Panc1 (cell line): ENCODE results near the gene TEX22.

Experiments used
- POLR2AphosphoS5 ChIP-seq: IDR thresholded peaks from 2 replicates; pipeline ENCODE4 v1.6.1; 2012; ENCODE audit warnings: mild to moderate bottlenecking, low read depth, low read length, moderate library complexity
- REST ChIP-seq, 2 experiments: IDR thresholded peaks; 2 replicates each; pipeline ENCODE4 v1.6.1; 2011 to 2012; ENCODE audit warnings: low read depth in 2 of 2, control low read depth in 1 of 2, low read length in 1 of 2, mild to moderate bottlenecking in 1 of 2, moderate library complexity in 1 of 2; ENCODE audit not compliant: insufficient read depth in 1 of 2
- SIN3A ChIP-seq: IDR thresholded peaks from 2 replicates; pipeline ENCODE4 v1.6.1; 2012; ENCODE audit warnings: low read depth, mild to moderate bottlenecking, low read length, moderate library complexity, borderline replicate concordance; ENCODE audit not compliant: insufficient read depth
- TF ChIP-seq, protein P1 (sequence below): fragments of 450-650 bp; IDR thresholded peaks from 2 replicates; pipeline ENCODE4 v1.5.1; 2017; ENCODE audit warnings: mild to moderate bottlenecking

DNA sequence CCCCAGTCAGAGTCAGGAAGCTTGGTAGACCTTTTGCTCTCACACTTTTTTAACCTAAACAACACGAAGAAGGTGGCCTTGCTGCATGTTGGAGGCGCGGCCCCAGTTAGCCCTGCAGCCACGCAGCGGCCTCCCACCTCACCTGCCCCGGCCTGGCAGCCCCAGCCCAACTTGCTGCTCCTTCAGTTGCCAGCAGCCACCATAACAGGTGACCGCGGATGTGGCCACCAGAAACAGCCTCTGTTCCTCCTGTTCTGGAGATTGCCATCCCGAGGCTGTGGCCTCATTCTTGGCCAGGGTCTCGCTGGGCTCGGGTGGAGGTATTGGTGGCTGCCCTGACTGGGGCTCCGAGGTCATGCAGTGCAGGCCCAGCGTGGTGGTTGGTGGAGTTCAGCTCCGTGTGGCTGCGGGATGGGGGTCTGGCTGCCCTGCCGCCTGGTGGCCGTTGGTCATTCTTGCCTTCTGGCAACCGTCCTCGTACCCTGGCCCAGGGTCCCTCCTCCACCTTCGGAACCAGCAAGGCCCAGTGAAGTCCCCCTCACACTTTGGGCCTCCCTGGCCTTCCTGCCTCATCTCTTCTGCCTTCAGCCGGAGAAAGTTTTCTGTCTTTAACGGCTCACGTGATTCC lies 20.7 kb upstream of the TEX22 start:
- TF ChIP-seq, protein P1, sequence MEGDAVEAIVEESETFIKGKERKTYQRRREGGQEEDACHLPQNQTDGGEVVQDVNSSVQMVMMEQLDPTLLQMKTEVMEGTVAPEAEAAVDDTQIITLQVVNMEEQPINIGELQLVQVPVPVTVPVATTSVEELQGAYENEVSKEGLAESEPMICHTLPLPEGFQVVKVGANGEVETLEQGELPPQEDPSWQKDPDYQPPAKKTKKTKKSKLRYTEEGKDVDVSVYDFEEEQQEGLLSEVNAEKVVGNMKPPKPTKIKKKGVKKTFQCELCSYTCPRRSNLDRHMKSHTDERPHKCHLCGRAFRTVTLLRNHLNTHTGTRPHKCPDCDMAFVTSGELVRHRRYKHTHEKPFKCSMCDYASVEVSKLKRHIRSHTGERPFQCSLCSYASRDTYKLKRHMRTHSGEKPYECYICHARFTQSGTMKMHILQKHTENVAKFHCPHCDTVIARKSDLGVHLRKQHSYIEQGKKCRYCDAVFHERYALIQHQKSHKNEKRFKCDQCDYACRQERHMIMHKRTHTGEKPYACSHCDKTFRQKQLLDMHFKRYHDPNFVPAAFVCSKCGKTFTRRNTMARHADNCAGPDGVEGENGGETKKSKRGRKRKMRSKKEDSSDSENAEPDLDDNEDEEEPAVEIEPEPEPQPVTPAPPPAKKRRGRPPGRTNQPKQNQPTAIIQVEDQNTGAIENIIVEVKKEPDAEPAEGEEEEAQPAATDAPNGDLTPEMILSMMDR, result no peak
- TF ChIP-seq POLR2AphosphoS5 (no peak), REST (IDR thresholded peaks at IDR 0.05; ENCODE audit: insufficient read depth in 1 of 2, low read depth in 2 of 2, low read length in 1 of 2) (no peak), SIN3A (no peak)
